ENCODE measurements around the gene PLXNA3. TPM values are rescaled to one million over a fixed set of nuclear protein-coding genes. Genes with fewer than 3 reads are reported as not detected.

Gene PLXNA3
- total RNA-seq, 3 donors from 2014 or later (not counting 1 experiment from before 2014, with no cell fraction given): 20.8 to 34.3 (median 32.2) TPM

- intact Hi-C loops (cut with micrococcal nuclease): loop anchor here (5.0 kb wide), 1 partner anchor 48 kb away; the partner anchor contains the start of gene RPL10
- peaks cover 25% of the 10 kb centered on the region for H3K4me1 ChIP-seq (ENCODE audit: control insufficient read depth, insufficient read depth, low read length)
- Mint-ChIP-seq H3K4me3 (peak overlapping the region; percentile 31), H3K9me3 (no peaks in the 10 kb centered on the region), H3K36me3 (no peaks in the 10 kb centered on the region), H3K27ac (no peak overlapping the region), H3K27me3 (ENCODE audit: low read depth in 2 of 2) (no peaks in the 10 kb centered on the region), H3K4me1 (peaks cover 0 to 8% of the 10 kb centered on the region in 2 donors)
- 79% methylated on average over 9 of the region's 13 CpGs for WGBS (ENCODE audit: insufficient coverage)
- H3K9me3 ChIP-seq (ENCODE audit: control insufficient read depth, insufficient read depth, low read length): no peaks in the 10 kb centered on the region
- H3K36me3 ChIP-seq (ENCODE audit: control insufficient read depth, insufficient read depth, low read length): peaks cover 21% of the 10 kb centered on the region
- DNase-seq (no peak), ATAC-seq (no peak)
- no peaks in the 10 kb centered on the region for H3K27me3 ChIP-seq (ENCODE audit: control insufficient read depth, insufficient read depth, low read length)
- TF ChIP-seq CTCF (IDR thresholded peaks at IDR 0.05): no peak
- peak overlapping the region; percentile 56 for H3K4me3 ChIP-seq (ENCODE audit: low read length)
- peak overlapping the region; percentile 65 for H3K27ac ChIP-seq (ENCODE audit: low read length)
Measured at GRCh38 chrX:154444755-154445246, 13.3 kb upstream of the PLXNA3 start.

GRCh38 chrX:154445776-154446175, 12.3 kb upstream of the PLXNA3 start:
- Histone ChIP-seq H3K36me3 (ENCODE audit: control insufficient read depth, insufficient read depth, low read length) (peaks cover 27% of the 10 kb centered on the region), H3K4me3 (ENCODE audit: low read length) (no peak overlapping the region), H3K27me3 (ENCODE audit: control insufficient read depth, insufficient read depth, low read length) (no peaks in the 10 kb centered on the region), H3K9me3 (ENCODE audit: control insufficient read depth, insufficient read depth, low read length) (no peaks in the 10 kb centered on the region), H3K27ac (ENCODE audit: low read length) (no peak overlapping the region), H3K4me1 (ENCODE audit: control insufficient read depth, insufficient read depth, low read length) (peaks cover 25% of the 10 kb centered on the region)
- DNase-seq: no peak
- intact Hi-C loops (cut with micrococcal nuclease): no loop called here
- ATAC-seq: no peak
- no peaks in the 10 kb centered on the region for H3K36me3 Mint-ChIP-seq
- H3K27me3 Mint-ChIP-seq (ENCODE audit: low read depth in 2 of 2): no peaks in the 10 kb centered on the region
- TF ChIP-seq CTCF (IDR thresholded peaks at IDR 0.05): no peak
- peaks cover 0 to 8% of the 10 kb centered on the region in 2 donors for H3K4me1 Mint-ChIP-seq
- H3K27ac Mint-ChIP-seq: peak overlapping the region in 1 of 2 donors; percentile 62
- H3K9me3 Mint-ChIP-seq: no peaks in the 10 kb centered on the region
- H3K4me3 Mint-ChIP-seq: peak overlapping the region; percentile 40
- WGBS (ENCODE audit: insufficient coverage): 98% methylated on average over 16 of the region's 16 CpGs

GRCh38 chrX:154446430-154446829, 11.7 kb upstream of the PLXNA3 start:
- H3K36me3 ChIP-seq (ENCODE audit: control insufficient read depth, insufficient read depth, low read length): peaks cover 25% of the 10 kb centered on the region
- no peak overlapping the region for H3K27ac ChIP-seq (ENCODE audit: low read length)
- no peak overlapping the region for H3K4me3 Mint-ChIP-seq
- WGBS (ENCODE audit: insufficient coverage): 98% methylated on average over 12 of the region's 12 CpGs
- H3K9me3 Mint-ChIP-seq: no peaks in the 10 kb centered on the region
- H3K36me3 Mint-ChIP-seq: no peaks in the 10 kb centered on the region
- no peak for TF ChIP-seq CTCF (IDR thresholded peaks at IDR 0.05)
- no peaks in the 10 kb centered on the region for H3K9me3 ChIP-seq (ENCODE audit: control insufficient read depth, insufficient read depth, low read length)
- peak overlapping the region in 1 of 2 donors; percentile 62 for H3K27ac Mint-ChIP-seq
- no peaks in the 10 kb centered on the region for H3K27me3 Mint-ChIP-seq (ENCODE audit: low read depth in 2 of 2)
- H3K27me3 ChIP-seq (ENCODE audit: control insufficient read depth, insufficient read depth, low read length): no peaks in the 10 kb centered on the region
- ATAC-seq (no peak), DNase-seq (no peak)
- peaks cover 0 to 8% of the 10 kb centered on the region in 2 donors for H3K4me1 Mint-ChIP-seq
- intact Hi-C loops (cut with micrococcal nuclease): no loop called here
- no peak overlapping the region for H3K4me3 ChIP-seq (ENCODE audit: low read length)
- peaks cover 25% of the 10 kb centered on the region for H3K4me1 ChIP-seq (ENCODE audit: control insufficient read depth, insufficient read depth, low read length)

GRCh38 chrX:154448484-154448883, 9.6 kb upstream of the PLXNA3 start:
- no peaks in the 10 kb centered on the region for H3K27me3 Mint-ChIP-seq (ENCODE audit: low read depth in 2 of 2)
- H3K9me3 ChIP-seq (ENCODE audit: control insufficient read depth, insufficient read depth, low read length): no peaks in the 10 kb centered on the region
- H3K27me3 ChIP-seq (ENCODE audit: control insufficient read depth, insufficient read depth, low read length): no peaks in the 10 kb centered on the region
- no peaks in the 10 kb centered on the region for H3K36me3 Mint-ChIP-seq
- H3K4me3 Mint-ChIP-seq: no peak overlapping the region
- ATAC-seq (no peak), DNase-seq (no peak)
- H3K4me3 ChIP-seq (ENCODE audit: low read length): no peak overlapping the region
- intact Hi-C loops (cut with micrococcal nuclease): no loop called here
- peaks cover 18% of the 10 kb centered on the region for H3K36me3 ChIP-seq (ENCODE audit: control insufficient read depth, insufficient read depth, low read length)
- no peak overlapping the region for H3K27ac Mint-ChIP-seq
- H3K9me3 Mint-ChIP-seq: no peaks in the 10 kb centered on the region
- TF ChIP-seq CTCF (IDR thresholded peaks at IDR 0.05): no peak
- H3K27ac ChIP-seq (ENCODE audit: low read length): no peak overlapping the region
- H3K4me1 Mint-ChIP-seq: peaks cover 0 to 5% of the 10 kb centered on the region in 2 donors
- WGBS (ENCODE audit: insufficient coverage): 98% methylated on average over 14 of the region's 14 CpGs
- peaks cover 22% of the 10 kb centered on the region for H3K4me1 ChIP-seq (ENCODE audit: control insufficient read depth, insufficient read depth, low read length)
